Upper lobe of left lung (tissue), 6 donors: ENCODE measurements around the gene DCP1A. TPM values are rescaled to one million over a fixed set of nuclear protein-coding genes. Genes with fewer than 3 reads are reported as not detected.
"Not testable (repeated sequence)": the region's sequence is repeated elsewhere in the genome, so short reads cannot be mapped to it uniquely, and the experiment has no call there.

Source experiments
- ATAC-seq, 2 donors: fragments of 200-7000 bp; cut with Tn5 transposase; one replicate each; pipeline ENCODE4 v1.9.1; 2022; ENCODE audit warnings: mild to moderate bottlenecking in 2 of 2, moderate library complexity in 2 of 2; ENCODE audit not compliant: low FRiP score in 2 of 2
- DNase-seq, 2 donors: peaks; one replicate each; pipeline ENCODE4 v3.0.0-alpha.2; 2019 to 2020
- H3K27ac ChIP-seq, 4 donors: fragments of 200-600 bp; sonication (generic); one replicate each; pipeline ENCODE4 v1.5.1; 2016 to 2019
- H3K27me3 ChIP-seq, 4 donors: fragments of 200-600 bp; sonication (generic); one replicate each; pipeline ENCODE4 v1.5.1; 2017 to 2019
- H3K36me3 ChIP-seq, 4 donors: fragments of 200-600 bp; sonication (generic); one replicate each; pipeline ENCODE4 v1.5.1; 2016 to 2019
- H3K4me1 ChIP-seq, 4 donors: fragments of 200-600 bp; sonication (generic); one replicate each; pipeline ENCODE4 v1.5.1; 2018 to 2019
- H3K4me3 ChIP-seq, 4 donors: fragments of 200-600 bp; sonication (generic); one replicate each; pipeline ENCODE4 v1.5.1; 2017 to 2019; ENCODE audit warnings: mild to moderate bottlenecking in 2 of 4, moderate library complexity in 1 of 4
- H3K9me3 ChIP-seq, 4 donors: fragments of 200-600 bp; sonication (generic); one replicate each; pipeline ENCODE4 v1.5.1; 2018 to 2019
- EP300 ChIP-seq, 4 donors: sonication (generic); formaldehyde crosslinking; IDR thresholded peaks; one replicate each; pipeline ENCODE4 v1.5.1; 2017; ENCODE audit warnings: antibody characterized with exemption in 4 of 4, control low read depth in 2 of 4
- POLR2A ChIP-seq, 4 donors: fragments of 450-650 bp; IDR thresholded peaks; one replicate each; pipeline ENCODE4 v1.5.1; 2016 to 2017; ENCODE audit warnings: antibody characterized with exemption in 4 of 4, mild to moderate bottlenecking in 2 of 4
- POLR2AphosphoS5 ChIP-seq, 2 donors: sonication (generic); formaldehyde crosslinking; IDR thresholded peaks; one replicate each; pipeline ENCODE4 v1.5.1; 2017; ENCODE audit warnings: antibody characterized with exemption in 2 of 2
- WGBS, 2 donors: methylation state at CpG; one replicate each; pipeline ENCODE4 v1.1.5; 2017 to 2018; 5-methylcytosine and 5-hydroxymethylcytosine counted together
- total RNA-seq, 6 donors: library from RNA; depleted of rRNA in 4 of 6; stranded (reverse); fragments of >200 nt in 4 of 6; gene quantifications; one replicate each; pipeline versions ENCODE4 v1.1.0 to v1.2.1, GENCODE V29; 2016 to 2021
- TF ChIP-seq, protein P1 (sequence below), 6 experiments: fragments of 450-650 bp in 4 of 6; fragments of 200-600 bp in 2 of 6; sonication (generic) in 2 of 6; IDR thresholded peaks; one replicate each; pipeline ENCODE4 v1.5.1; 2016 to 2019; ENCODE audit warnings: antibody characterized with exemption in 6 of 6
- donor health status: DM: no; HTN: no; CAD: no; lungs with moderate emphysema.
- donor health status: DM: no; HTN: yes; CAD: no; lungs with severe emphysema.

The DCP1A gene
- total RNA-seq, 6 donors from 2014 or later, result 12.2 to 21.1 (median 18.7) TPM

DNA sequence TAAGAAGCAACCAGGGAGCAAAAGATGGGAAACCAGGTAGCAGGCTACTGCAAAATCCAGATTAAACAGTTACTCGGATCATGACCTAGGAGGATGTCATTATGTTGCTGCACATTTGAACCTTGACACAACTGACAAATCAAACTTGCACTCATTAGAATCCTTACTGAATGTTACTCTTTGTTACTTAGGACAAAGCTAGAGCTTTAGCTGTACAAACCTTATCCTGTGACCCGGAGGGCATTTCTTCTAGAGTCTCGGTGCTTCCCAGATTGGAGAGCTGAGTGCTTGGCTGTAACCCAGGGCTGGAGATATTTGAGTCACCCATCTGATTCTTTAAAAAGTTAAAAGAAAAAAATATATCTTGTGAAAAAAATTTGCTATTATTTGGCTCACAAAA is 43.4 kb downstream of the DCP1A start:
- H3K36me3 ChIP-seq, result peaks cover 0 to 59% (median 37%) of the 10 kb centered on the region in 4 donors
- DNase-seq (peak in 1 of 2 donors; percentile 48), ATAC-seq (no peak)
- no peaks in the 10 kb centered on the region for H3K9me3 ChIP-seq
- peaks cover 0 to 16% (median 8%) of the 10 kb centered on the region in 4 donors for H3K4me1 ChIP-seq
- H3K27me3 ChIP-seq, result no peaks in the 10 kb centered on the region
- 81 to 82% methylated on average over 3 of the region's 3 CpGs for WGBS, 2 donors
- H3K4me3 ChIP-seq, result no peak overlapping the region
- no peak for TF ChIP-seq POLR2A (IDR thresholded peaks at IDR 0.05)
- TF ChIP-seq EP300 (IDR thresholded peaks at IDR 0.05), result no peak
- TF ChIP-seq POLR2AphosphoS5 (IDR thresholded peaks at IDR 0.05), result no peak
- TF ChIP-seq, protein P1, sequence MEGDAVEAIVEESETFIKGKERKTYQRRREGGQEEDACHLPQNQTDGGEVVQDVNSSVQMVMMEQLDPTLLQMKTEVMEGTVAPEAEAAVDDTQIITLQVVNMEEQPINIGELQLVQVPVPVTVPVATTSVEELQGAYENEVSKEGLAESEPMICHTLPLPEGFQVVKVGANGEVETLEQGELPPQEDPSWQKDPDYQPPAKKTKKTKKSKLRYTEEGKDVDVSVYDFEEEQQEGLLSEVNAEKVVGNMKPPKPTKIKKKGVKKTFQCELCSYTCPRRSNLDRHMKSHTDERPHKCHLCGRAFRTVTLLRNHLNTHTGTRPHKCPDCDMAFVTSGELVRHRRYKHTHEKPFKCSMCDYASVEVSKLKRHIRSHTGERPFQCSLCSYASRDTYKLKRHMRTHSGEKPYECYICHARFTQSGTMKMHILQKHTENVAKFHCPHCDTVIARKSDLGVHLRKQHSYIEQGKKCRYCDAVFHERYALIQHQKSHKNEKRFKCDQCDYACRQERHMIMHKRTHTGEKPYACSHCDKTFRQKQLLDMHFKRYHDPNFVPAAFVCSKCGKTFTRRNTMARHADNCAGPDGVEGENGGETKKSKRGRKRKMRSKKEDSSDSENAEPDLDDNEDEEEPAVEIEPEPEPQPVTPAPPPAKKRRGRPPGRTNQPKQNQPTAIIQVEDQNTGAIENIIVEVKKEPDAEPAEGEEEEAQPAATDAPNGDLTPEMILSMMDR (IDR thresholded peaks at IDR 0.05), result no peak
- no peak overlapping the region for H3K27ac ChIP-seq

DNA sequence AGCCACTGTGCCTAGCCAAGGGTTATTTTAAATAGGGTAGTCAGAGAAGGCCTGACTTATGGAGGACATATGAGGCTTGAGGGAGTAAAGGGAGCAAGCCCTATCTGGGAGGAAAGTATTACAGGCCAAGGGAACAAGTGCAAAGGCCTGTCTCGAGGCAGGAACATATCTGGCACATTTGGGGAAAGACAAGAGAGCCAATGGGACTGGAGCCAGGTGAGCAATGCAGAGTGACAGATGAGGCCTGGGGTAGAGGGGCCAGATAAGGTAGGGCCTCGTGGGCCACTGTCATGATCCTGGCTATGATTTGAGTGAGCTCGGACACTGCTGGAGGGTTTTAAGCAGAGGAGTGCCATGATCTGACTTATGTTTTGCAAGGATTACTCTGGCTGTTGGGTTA is 43.8 kb downstream of the DCP1A start:
- H3K27ac ChIP-seq, result no peak overlapping the region

DNA sequence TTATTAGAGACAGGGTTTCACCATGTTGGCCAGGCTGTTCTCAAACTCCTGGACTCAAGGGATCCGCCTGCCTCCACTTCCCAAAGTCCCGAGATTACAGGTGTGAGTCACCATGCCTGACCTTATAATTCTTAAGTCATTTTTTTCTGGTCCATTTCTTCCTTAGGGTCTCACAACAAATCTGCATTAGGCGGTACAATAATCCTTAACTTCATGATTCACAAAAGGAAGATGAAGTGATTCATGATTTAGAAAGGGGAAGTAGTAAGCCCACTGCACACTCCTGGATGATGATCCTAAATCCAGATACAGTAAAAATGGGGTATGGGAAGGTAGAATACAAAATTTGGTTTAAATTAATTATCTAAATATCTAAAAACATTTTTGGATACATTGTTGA is 46.5 kb downstream of the DCP1A start:
- ATAC-seq (no peak), DNase-seq (no peak)
- Histone ChIP-seq H3K4me3 (no peak overlapping the region), H3K27ac (no peak overlapping the region), H3K36me3 (peaks cover 0 to 56% (median 38%) of the 10 kb centered on the region in 4 donors), H3K4me1 (peaks cover 0 to 9% (median 6%) of the 10 kb centered on the region in 4 donors), H3K9me3 (no peaks in the 10 kb centered on the region), H3K27me3 (no peaks in the 10 kb centered on the region)
- 85 to 94% methylated on average over 3 of the region's 3 CpGs for WGBS, 2 donors
- TF ChIP-seq POLR2A (IDR thresholded peaks at IDR 0.05), result no peak
- no peak for TF ChIP-seq POLR2AphosphoS5 (IDR thresholded peaks at IDR 0.05)
- TF ChIP-seq, protein P1 (IDR thresholded peaks at IDR 0.05), result no peak
- no peak for TF ChIP-seq EP300 (IDR thresholded peaks at IDR 0.05)

More for the DNA sequence above, 43.8 kb downstream of the DCP1A start:
- no peak for DNase-seq
- ATAC-seq, result peak in 1 of 2 donors; percentile 19
- H3K27me3 ChIP-seq, result no peaks in the 10 kb centered on the region
- WGBS, 2 donors, result 81 to 82% methylated on average over 3 of the region's 3 CpGs
- no peaks in the 10 kb centered on the region for H3K9me3 ChIP-seq
- TF ChIP-seq EP300 (IDR thresholded peaks at IDR 0.05) (no peak), POLR2AphosphoS5 (IDR thresholded peaks at IDR 0.05) (no peak), POLR2A (IDR thresholded peaks at IDR 0.05) (no peak)
- TF ChIP-seq, protein P1 (IDR thresholded peaks at IDR 0.05), result no peak
- peaks cover 0 to 59% (median 35%) of the 10 kb centered on the region in 4 donors for H3K36me3 ChIP-seq
- peaks cover 0 to 16% (median 8%) of the 10 kb centered on the region in 4 donors for H3K4me1 ChIP-seq
- H3K4me3 ChIP-seq, result no peak overlapping the region

DNA sequence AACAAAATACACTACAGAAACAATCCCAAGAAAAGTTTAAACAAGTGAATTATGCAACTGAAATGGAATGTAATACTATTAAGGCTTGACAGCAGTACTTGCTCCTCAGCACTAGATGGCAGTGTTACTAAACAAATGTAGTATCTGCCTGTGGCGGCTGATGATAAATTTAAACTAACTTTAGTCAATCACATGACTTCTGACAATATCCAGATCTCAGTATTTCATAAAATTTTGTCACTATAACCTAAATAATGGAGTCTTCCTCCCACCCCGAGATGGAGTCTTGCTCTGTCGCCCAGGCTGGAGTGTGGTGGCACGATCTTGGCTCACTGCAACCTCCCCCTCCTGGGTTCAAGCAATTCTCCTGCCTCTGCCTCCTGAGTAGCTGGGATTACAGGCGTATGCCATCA is 47.7 kb downstream of the DCP1A start:
- H3K4me1 ChIP-seq, H3K9me3 ChIP-seq, DNase-seq, H3K4me3 ChIP-seq, H3K27me3 ChIP-seq: not testable (repeated sequence)
- WGBS, 2 donors, result 51 to 52% methylated on average over 5 of the region's 5 CpGs
- peak overlapping the region in 2 of 4 donors; percentile 35 to 67 for H3K27ac ChIP-seq
- peaks cover 0 to 63% (median 35%) of the 10 kb centered on the region in 4 donors for H3K36me3 ChIP-seq
- ATAC-seq, result peak; percentile 82 to 91
- TF ChIP-seq, protein P1 (IDR thresholded peaks at IDR 0.05), result peak; percentile 70 to 91 (median 86)

DNA sequence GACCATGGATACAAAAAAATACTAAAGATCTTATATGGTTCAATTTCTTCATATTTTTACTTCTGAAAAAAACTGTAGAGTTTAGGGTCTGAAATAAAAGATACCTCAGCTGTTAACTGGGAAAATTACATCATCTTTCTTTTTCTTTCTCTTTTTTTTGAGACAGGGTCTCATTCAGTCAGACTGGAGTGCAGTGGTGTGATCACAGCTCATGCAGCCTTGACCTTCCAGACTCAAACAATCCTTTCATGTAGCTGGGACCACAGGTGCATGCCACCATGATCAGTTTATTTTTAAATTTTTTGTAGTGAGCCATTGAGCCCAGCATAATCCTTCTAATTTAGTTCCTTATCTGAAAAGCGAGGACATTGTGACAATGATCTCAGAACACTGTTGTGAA is 51.9 kb downstream of the DCP1A start:
- H3K9me3 ChIP-seq, result no peaks in the 10 kb centered on the region
- DNase-seq, result no peak
- no peak overlapping the region for H3K4me3 ChIP-seq
- no peak for ATAC-seq
- no peak for TF ChIP-seq EP300 (IDR thresholded peaks at IDR 0.05)
- no peak for TF ChIP-seq POLR2AphosphoS5 (IDR thresholded peaks at IDR 0.05)
- TF ChIP-seq, protein P1 (IDR thresholded peaks at IDR 0.05), result no peak
- TF ChIP-seq POLR2A (IDR thresholded peaks at IDR 0.05), result no peak
- WGBS, 2 donors, result 91 to 93% methylated on average over 1 of the region's 1 CpG
- H3K36me3 ChIP-seq, result peaks cover 3 to 56% (median 21%) of the 10 kb centered on the region in 4 donors
- H3K27me3 ChIP-seq, result no peaks in the 10 kb centered on the region
- peaks cover 0 to 8% (median 3%) of the 10 kb centered on the region in 4 donors for H3K4me1 ChIP-seq
- H3K27ac ChIP-seq, result no peak overlapping the region
